ENCODE measurements around the gene STIM1. TPM values are rescaled to one million over a fixed set of nuclear protein-coding genes. Genes with fewer than 3 reads are reported as not detected.

The STIM1 gene
- total RNA-seq, 1 experiment from 2014 or later = 93.6 TPM

- ATAC-seq (no peak), DNase-seq (ENCODE audit: low read depth, low spot score) (no peak)
- H3K27me3 ChIP-seq (ENCODE audit: control insufficient read depth, insufficient read depth, low read length) = no peaks in the 10 kb centered on the region
- POLR2A ChIA-PET = no interaction called here
- in situ Hi-C loops (cut with HindIII; ENCODE audit: low pct_unique_long_range_greater_than_20kb, low sequenced_read_pairs) = no loop called here
- peak overlapping the region; percentile 30 for H3K27ac ChIP-seq (ENCODE audit: low read length)
- H3K4me1 ChIP-seq (ENCODE audit: control insufficient read depth, insufficient read depth, low read length) = peaks cover 36% of the 10 kb centered on the region
- intact Hi-C loops (cut with micrococcal nuclease; ENCODE audit: unreplicated experiment) = no loop called here
- TF ChIP-seq TCF7L2 (IDR thresholded peaks at IDR 0.05; ENCODE audit: low read depth, low read length) = no peak
- TF ChIP-seq SIN3A (IDR thresholded peaks at IDR 0.05; ENCODE audit: borderline replicate concordance, insufficient read depth, low read depth, low read length) = no peak
- TF ChIP-seq REST (IDR thresholded peaks at IDR 0.05; ENCODE audit: insufficient read depth in 1 of 2, low read depth in 2 of 2, low read length in 1 of 2) = no peak
- no peak for TF ChIP-seq CTCF (IDR thresholded peaks at IDR 0.05)
- no peak for TF ChIP-seq POLR2AphosphoS5 (IDR thresholded peaks at IDR 0.05; ENCODE audit: low read depth, low read length)
- H3K9me3 ChIP-seq (ENCODE audit: control insufficient read depth, insufficient read depth, low read depth, low read length) = no peaks in the 10 kb centered on the region
- CTCF ChIA-PET = no interaction called here
- no peaks in the 10 kb centered on the region for H3K36me3 ChIP-seq (ENCODE audit: control insufficient read depth, insufficient read depth, low read length)
- H3K4me3 ChIP-seq (ENCODE audit: low read depth in 2 of 2, low read length in 2 of 2) = no peak overlapping the region
- no TSS peak for BruUV-seq (replicated peaks)
These were observed 23.9 kb downstream of the STIM1 start for GRCh38 chr11:3879216-3879966.

- H3K27me3 ChIP-seq (ENCODE audit: control insufficient read depth, insufficient read depth, low read length) = no peaks in the 10 kb centered on the region
- TF ChIP-seq POLR2AphosphoS5 (IDR thresholded peaks at IDR 0.05; ENCODE audit: low read depth, low read length) (no peak), CTCF (IDR thresholded peaks at IDR 0.05) (no peak), SIN3A (IDR thresholded peaks at IDR 0.05; ENCODE audit: borderline replicate concordance, insufficient read depth, low read depth, low read length) (no peak), TCF7L2 (IDR thresholded peaks at IDR 0.05; ENCODE audit: low read depth, low read length) (no peak), REST (IDR thresholded peaks at IDR 0.05; ENCODE audit: insufficient read depth in 1 of 2, low read depth in 2 of 2, low read length in 1 of 2) (no peak)
- no peaks in the 10 kb centered on the region for H3K9me3 ChIP-seq (ENCODE audit: control insufficient read depth, insufficient read depth, low read depth, low read length)
- no TSS peak for BruUV-seq (replicated peaks)
- intact Hi-C loops (cut with micrococcal nuclease; ENCODE audit: unreplicated experiment) (no loop called here), in situ Hi-C loops (cut with HindIII; ENCODE audit: low pct_unique_long_range_greater_than_20kb, low sequenced_read_pairs) (no loop called here)
- ChIA-PET POLR2A (no interaction called here), CTCF (no interaction called here)
- H3K27ac ChIP-seq (ENCODE audit: low read length) = peak overlapping the region; percentile 30
- H3K36me3 ChIP-seq (ENCODE audit: control insufficient read depth, insufficient read depth, low read length) = no peaks in the 10 kb centered on the region
- H3K4me1 ChIP-seq (ENCODE audit: control insufficient read depth, insufficient read depth, low read length) = peaks cover 36% of the 10 kb centered on the region
- DNase-seq (ENCODE audit: low read depth, low spot score) (no peak), ATAC-seq (peak; percentile 43)
- H3K4me3 ChIP-seq (ENCODE audit: low read depth in 2 of 2, low read length in 2 of 2) = no peak overlapping the region
These were observed 24.6 kb downstream of the STIM1 start for GRCh38 chr11:3879967-3880542.

All from Panc1 (cell line).